HPDE6-E6E7 (cell line): Measurements from ENCODE around the gene PCYOX1L.

Source experiments
- DNase-seq: peaks from one replicate; pipeline ENCODE4 v3.0.0; 2011; ENCODE audit warnings: missing footprints; ENCODE audit errors: extremely low spot score

Gene PCYOX1L

DNA sequence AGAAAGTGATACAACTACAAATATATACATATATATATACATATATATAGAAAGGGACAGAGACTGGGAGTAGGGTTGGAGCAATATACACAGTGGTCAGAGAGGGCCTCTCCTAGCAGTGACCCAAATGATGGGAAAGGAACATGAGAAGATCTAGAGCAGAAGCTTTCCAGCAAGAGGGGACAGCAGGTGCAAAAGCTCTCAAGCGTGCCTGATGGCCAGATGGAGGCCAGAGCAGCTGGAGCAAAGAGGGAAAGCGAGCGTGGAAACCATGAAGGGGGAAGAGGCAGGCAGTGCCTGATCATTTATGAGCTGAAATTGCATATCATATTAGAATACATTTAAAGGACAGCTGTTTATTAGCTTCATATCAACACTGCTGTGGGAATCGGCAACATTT lies 20.1 kb upstream of the PCYOX1L start:
- no peak for DNase-seq

DNA sequence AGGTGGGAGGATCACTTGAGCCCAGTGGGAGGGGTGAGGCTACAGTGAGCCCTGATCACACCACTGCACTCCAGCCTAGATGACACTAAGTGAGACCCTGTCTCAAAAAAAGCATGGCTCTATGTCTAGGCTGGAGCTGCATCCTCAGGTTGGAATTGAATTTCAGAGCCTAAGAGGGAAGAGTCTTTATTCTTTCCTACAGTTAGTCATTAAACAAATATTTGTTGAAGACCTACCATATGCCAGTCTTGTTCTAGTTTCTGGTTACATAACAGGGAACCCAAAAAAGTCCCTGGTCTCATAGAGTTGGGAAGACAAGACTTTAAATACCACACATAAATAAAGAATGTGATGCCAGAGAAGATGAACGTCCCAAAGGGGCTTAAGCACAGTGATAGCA lies 19.5 kb upstream of the PCYOX1L start:
- DNase-seq, result no peak

DNA sequence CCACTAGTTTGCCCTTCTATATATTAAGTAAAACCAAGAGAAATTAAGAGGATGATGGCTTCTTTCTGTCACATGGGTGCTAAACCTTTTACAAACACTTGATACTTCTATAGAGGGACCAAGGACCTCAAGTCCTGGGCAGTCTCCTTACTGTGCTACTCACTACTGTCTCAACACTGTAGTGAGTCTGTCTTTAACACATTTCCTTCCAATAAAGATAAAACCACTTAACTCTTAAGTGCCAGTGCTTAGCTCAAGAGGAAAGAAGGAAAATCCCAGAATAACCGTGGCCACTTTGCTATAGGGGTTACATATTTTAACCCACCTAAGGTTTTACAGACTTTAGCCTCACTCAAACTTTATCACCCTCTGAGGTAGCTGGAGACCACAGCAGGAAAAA lies 16.9 kb upstream of the PCYOX1L start:
- DNase-seq, result no peak

DNA sequence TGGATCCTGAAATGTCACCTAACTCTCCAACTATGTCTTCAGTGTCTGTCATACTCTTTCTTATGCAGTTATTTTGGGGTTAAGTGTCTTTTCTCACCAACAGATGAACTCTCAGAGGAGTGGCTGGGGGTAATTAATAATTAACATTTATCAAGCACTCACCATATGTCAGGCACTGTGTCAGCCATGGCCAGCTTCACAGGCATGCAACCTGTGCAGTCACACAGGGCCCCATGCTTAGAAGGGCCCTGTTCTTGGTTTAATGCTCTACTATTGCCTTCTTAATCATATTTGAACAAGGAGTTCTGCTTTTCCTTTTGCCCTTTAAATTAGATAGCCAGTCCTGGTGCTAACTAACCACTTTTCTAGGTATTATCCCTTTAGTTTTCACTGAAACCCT lies 16.0 kb upstream of the PCYOX1L start:
- no peak for DNase-seq

DNA sequence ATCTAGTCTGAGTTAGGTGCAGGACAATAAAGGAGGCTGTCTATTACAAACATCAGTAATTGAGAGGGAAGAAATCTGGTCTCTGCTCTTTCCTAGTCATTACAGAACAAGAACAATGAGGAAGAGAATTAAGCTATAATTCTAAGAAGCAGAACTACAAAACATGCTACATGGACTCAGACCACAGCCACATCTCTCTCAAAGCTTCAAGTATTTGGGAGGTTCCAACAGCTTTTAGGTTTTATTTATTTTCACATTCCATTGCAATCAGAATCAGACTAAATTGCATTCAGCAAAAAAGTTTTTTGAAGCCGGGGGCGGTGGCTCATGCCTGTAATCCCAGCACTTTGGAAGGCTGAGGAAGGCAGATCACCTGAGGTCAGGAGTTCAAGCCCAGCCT lies 13.7 kb upstream of the PCYOX1L start:
- DNase-seq, result no peak

DNA sequence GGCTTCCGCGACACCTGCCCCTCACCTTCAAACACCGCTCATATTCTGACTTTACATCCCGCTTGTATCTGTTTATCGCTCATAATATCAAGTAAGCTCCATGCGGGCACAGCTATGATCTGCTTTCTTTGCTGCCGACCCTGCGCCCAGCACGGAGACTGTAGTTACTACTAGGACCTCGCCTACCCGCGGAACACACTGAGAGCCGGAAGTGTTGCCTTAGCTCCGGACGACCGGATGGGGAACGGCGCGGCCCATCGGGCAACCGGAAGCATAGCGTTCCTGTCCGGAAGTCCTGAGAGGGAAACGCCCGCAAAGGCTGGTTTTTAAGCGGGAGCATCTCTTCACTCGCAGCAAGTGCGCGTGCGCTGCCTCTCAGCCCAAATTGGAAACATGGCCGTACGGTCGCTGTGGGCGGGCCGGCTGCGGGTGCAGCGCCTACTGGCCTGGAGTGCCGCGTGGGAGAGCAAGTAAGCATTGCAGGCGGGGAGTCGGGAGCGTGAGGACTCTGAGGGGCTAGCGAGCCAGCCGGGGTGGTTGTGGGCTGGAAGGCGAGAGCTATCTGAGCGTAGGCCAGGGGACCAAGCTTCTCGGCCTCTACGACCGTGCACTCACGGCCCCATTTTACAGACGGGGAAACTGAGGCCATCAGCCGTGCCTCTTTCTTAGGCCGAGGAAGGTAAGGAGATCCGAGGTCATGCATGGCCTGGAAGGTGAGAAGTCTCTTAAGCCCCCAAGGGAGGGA lies 12.5 kb upstream of the PCYOX1L start, which contains the start of gene GRPEL2:
Gene GRPEL2 (plus strand): TSS at position 353 of the 745 bp plus-strand sequence. CDS start 41 bp downstream, at position 394.
- peak; percentile 93 for DNase-seq

DNA sequence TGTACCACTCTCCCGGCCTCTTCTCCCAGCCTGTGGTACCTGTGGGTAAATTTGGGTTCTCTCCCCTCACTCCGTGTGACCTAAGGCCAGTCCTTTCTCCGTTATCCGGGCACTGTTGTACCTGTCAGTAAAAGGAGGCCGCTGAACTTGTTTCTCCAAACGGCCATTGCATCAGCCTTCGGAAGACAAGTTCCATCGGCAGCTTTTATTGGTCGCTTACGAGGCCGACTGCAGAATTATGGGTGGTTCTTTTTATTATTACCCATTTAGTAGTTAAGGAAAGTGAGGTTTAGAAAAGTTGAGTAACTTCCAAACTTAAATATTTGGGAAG lies 12.0 kb upstream of the PCYOX1L start:
- DNase-seq, result no peak

DNA sequence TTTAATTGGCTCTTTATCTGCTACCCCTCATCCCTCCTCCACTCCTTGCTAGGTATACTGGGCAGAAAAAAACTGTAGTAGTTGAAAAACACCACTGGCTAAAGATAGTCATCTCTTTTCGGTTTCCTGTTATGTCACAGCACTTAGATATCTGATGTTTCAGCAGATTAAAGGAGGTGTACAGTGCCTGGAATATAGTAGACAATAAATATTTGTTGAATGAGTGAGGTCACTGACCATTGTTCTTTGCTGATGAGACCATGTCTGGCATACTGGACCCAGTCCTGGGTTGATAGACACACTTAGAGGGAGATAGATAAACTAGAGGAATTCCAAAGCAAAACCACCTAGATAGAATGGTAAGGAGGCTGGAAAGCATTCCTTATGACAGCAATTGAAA lies 9.3 kb upstream of the PCYOX1L start:
- no peak for DNase-seq

DNA sequence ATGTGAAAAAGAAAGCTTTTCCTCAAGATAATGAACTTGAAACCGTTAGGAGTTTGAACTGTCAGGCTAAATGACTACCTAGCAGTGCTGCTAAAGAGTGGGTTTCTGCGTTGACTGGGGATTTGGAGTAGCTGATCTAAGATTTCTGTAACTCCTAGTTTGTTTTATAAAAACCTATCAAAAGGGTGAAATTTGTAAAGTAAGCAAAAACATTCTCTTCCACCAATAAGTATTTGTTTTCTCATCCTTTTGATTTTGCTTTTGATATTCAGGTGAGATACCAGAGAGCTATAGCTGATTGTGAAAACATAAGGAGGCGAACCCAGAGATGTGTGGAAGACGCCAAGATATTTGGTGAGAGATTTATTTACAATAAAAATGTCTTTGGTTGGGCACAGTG lies 8.5 kb upstream of the PCYOX1L start:
- no peak for DNase-seq

DNA sequence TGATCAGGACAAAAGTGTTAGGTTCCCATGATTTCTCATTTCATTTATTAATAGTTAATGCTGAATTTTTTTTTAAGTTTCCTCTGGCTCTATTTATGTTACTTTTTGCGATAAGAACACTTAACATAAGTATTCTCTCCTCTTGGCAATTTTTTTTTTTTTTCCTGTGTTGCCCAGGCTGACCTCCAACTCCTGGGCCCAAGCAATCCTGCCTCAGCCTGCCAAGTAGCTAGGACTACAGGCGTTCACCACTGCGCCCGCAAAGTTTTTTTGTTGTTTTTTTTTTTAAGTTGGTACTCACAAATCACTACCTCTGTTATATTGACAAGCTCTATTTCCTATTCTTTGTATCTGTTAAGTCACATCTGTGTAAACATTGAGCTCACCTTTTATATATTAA lies 5.7 kb upstream of the PCYOX1L start:
- DNase-seq, result no peak

DNA sequence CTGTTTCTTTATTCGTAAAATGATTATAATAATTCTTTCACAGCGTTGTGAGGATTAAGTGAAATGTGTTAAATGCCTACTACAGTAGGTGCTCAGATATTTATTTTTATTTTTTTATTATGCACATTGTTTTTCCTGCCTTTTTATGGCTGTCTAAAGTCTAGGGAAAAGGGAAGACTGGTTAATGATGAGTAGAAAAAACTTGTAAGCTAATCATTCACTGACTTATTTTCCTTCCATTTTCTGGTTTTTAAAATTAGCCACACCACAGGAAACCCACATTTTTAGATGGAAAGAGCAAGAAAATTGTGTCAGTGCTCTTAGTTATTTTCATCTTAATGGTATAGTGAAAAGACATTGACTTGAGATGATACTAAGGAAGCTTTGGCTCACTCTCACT lies 3.9 kb upstream of the PCYOX1L start:
- no peak for DNase-seq

DNA sequence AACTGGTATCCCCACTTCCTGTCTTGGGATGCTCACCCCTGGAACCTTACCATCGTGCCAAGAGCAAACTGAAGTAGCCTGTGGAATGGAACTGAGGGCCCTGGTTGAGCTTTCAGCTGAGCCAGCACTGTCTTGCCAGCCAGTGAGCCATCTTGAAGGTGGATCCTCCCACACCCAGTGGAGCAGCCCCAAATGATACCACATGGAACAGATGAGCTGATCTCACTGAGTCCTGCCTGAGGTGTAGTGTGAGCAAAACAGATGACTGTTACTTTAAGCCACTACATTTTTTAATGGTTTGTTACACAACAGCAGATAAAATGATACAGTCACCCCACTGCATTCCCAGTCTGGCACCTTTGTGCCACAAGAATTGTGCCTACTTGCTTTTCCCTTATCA lies 2.2 kb upstream of the PCYOX1L start:
- no peak for DNase-seq

DNA sequence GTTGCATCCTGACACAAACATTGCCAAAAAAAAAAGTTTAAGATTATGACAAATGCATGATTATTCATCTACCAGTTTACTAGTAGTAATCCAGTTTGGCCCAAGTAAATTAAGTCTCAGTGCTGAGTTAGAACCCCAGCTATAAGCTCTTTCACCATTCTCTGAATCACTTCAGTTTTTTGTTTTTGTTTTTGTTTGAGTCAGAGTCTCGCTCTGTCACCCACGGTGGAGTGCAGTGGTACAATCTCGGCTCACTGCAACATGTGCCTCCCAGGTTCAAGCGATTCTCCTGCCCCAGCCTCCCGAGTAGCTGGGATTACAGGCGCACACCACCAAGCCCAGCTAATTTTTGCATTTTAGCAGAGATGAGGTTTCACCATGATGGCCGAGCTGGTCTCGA lies 1.5 kb upstream of the PCYOX1L start:
- DNase-seq, result no peak

DNA sequence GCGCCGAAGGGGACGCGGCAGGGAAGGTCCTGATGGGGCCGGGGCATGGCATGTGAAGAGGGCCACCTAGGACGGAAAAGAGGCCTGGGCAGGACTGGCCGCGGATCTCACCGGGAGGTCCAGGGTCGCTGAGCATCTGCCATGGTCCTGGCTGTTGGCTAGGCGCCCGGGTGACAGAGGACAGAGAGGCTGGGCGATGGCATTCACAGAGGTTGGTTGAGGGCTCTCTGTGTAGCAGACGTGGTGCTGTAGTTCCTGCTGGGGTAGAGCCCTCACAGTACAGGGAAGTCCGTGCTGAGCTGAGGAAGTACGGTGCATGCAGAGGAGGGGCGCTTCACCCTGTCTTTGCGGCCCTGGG lies 427 bp downstream of the PCYOX1L start:
- no peak for DNase-seq

DNA sequence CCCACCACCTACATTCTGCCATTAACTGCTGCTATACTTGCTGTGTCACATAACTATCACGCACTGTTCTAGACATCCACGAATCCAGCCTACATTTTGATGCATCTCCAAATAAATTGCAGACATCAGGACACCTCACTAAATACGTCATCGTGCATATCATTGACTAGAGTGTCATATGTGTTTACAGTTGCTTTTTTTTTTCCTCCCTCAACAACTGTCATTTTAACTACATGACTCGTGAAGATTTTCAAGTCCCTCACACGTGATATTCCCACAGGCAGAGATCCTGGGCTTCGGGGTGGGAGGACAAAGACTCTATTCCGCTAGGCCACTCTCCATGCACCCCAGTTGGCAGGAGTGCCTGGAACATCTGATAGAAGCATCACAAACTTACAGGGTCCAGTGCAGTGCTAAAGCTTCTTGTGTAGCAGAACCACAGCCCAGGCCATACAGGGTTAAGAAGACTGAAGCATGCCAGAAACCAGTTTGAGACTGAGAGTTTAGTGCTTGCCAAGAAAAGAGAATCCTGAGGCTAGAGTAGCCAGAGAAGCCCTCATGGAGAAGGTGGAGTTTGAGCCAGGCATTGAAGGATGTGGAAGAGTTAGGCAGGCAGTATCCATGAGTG lies 1.1 kb downstream of the PCYOX1L start:
- no peak for DNase-seq

DNA sequence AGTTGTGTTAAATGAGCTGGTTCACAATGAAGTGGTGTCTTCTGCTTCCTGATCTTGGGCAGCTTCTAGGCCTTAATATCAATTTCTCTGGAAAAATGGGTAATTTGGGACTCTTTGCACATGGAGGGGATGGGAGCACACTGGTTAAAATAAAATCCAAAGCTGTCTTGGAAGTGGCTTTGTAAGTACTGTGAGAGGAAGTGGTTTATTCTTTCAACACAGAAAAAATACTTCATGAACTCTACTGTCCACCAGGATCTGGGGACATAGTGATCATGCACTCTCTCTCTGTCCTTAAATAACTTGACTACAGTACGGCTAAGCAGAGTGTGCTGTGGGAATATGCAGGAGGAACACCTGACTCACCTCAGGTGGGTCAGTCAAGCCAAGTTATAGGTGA lies 2.4 kb downstream of the PCYOX1L start:
- DNase-seq, result no peak

DNA sequence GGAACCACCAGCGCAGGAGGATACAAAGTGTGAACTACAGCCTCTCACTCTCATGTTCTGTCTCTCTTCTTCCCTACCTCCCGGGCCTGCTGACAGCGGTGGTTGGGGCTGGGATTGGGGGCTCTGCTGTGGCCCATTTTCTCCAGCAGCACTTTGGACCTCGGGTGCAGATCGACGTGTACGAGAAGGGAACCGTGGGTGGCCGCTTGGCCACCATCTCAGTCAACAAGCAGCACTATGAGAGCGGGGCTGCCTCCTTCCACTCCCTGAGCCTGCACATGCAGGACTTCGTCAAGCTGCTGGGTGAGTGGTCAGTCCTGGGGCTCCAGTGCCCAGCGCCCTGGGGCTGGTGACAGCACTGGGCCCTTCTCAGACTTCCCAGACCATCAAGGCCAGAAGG lies 4.7 kb downstream of the PCYOX1L start:
- DNase-seq, result no peak

DNA sequence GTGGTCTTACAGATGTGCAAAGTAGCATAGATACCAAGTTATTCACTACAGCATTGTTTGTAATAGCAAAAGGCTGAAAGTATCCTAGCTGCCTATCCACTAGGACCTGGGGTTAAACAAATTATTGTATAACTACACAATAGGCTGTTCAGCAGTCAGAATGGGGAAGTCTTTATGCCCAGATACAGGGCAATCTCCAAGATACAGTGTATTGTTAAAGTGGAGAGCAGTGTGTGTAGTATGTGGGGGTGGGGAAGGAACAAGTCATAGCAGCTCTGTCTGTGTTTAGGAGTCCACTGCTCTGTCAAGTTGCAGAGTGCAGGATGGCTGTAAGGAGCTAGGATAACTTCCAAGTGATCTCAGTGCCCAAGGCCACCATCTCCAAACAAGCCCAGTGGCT lies 5.5 kb downstream of the PCYOX1L start:
- no peak for DNase-seq

DNA sequence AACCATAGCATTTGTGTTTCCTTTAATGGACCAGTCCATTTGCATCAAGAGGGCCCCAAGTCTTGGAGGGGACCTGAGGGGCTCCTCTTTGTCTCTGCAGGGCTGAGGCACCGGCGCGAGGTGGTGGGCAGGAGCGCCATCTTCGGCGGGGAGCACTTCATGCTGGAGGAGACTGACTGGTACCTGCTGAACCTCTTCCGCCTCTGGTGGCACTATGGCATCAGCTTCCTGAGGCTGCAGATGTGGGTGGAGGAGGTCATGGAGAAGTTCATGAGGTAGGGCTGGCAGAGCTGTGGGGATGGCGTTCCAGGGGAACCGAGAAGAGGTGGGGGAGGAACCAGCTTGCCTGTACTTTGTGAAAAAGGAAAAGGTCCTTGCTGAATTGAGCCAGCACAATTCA lies 6.1 kb downstream of the PCYOX1L start:
- no peak for DNase-seq

DNA sequence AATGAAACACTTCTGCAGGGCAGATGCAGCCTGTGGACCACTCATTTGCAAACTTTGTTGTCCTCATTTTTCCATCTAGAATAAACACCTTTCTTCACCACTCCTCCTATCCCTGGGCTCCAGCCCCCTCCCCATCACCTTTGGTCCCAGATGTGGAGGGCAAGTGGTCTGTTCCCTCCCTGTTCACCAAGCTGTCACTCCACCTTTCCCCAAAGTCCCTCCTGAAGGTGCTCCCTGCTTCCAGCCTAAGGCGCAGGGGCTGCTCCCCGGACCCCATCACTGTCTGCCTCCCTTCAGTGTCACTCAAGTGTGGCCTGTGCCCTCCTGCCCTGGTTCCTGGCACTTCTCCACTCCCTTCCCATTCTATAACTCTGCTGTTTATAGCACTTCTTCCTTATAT lies 6.9 kb downstream of the PCYOX1L start:
- no peak for DNase-seq

DNA sequence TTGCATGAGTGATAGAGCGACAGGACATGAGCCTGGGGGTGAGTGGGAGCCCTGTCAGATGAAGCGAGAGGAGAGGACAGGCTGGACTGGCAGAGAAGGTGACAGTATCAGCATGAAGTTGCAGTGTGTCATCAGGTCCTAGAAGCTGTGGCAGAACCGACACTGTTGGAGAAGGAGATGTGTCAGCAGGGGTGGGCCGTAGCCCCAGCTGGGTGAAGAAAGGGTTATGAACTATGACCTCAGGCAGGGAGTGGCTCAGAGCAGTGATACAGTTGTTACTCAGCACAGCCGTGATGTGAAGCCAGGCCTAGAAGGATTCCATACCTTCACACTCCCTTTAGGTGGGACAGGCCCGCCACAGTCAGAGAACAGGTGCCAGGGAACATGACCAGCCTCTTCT lies 7.6 kb downstream of the PCYOX1L start:
- DNase-seq, result no peak

DNA sequence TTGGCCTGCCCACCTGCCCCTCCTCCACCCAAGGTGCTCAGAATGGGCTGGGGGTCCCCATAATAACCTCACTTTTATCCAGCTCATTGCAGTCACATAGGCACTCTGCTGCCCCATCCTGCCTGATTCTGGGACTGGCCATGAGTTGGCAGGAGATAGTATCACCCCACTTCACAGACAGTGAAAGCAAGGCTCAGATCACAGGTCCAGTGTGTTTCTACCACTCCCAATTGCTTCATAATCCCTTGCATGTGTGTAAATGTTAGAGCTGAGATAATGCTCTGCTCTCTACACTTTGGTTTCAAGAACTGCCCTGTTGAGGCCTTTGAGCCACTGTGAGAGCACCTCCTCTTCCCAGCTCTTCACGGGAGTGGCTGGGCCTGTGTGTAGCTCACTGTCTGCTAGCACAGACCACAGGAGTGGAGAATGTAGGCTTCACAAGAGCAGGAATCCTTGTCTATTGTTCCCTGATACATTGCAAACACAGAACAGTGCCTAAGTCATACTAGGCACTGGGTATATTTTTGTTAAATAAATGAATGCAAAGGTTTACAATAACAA lies 8.4 kb downstream of the PCYOX1L start:
- DNase-seq, result no peak

DNA sequence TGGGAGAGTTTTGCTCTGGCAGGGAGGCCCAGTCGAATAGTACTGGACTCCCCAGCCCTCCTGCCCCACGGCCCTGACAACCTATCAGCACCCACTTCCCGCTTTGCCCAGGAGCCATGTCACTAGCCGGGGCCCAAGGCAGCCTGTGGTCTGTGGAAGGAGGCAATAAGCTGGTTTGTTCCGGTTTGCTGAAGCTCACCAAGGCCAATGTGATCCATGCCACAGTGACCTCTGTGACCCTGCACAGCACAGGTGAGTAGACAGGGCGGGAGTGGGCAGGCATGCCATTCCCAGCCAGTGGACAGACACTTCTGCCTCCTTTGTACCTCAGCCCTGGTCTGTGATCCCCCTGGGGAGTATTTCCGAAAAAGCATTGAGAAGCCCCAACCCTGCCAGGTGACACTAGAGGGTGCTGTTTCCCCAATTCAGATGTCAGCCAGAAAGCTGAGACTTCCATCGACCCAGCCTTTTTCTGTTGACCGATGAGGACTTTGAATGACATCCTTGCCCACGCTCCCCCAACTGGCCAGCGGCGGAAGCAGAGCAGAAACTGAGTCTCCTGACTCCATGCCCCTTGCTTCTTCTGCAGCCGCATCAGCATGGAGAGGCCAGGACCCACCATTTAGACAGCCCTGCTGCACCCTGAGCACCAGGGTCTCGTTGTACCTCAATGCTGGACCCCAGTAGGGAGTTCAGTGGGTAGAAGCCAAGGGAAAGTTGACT lies 9.6 kb downstream of the PCYOX1L start:
- peak; percentile 75 for DNase-seq
